Keratinocyte (primary cell): Measurements from ENCODE around the gene RRBP1.

Experiments
- CTCF ChIP-seq, 3 experiments: IDR thresholded peaks in 1 of 3; conservative IDR thresholded peaks in 1 of 3; optimal IDR thresholded peaks in 1 of 3; 2 replicates in 2 of 3; 3 replicates in 1 of 3; pipeline versions ENCODE3 to v1.5.1; 2011; ENCODE audit warnings: low read length in 3 of 3, mild to moderate bottlenecking in 3 of 3, moderate library complexity in 2 of 3, control low read depth in 1 of 3, inconsistent platforms in 1 of 3; ENCODE audit not compliant: insufficient read depth in 2 of 3; ENCODE audit errors: extremely low read depth in 1 of 3
- EZH2 ChIP-seq: IDR thresholded peaks from one replicate; pipeline ENCODE4 v1.6.1; 2012; ENCODE audit warnings: inconsistent platforms, mild to moderate bottlenecking, low read length, moderate library complexity

GRCh38 chr20:17712708-17713107 is 30.7 kb upstream of the RRBP1 start:
- TF ChIP-seq CTCF (optimal IDR thresholded peaks at IDR 0.05 in 1 of 3, IDR thresholded peaks at IDR 0.05 in 1 of 3, conservative IDR thresholded peaks at IDR 0.05 in 1 of 3; ENCODE audit: extremely low read depth in 1 of 3, insufficient read depth in 2 of 3, low read length in 3 of 3): no peak
- TF ChIP-seq EZH2: no peak
